CD4-positive, alpha-beta T cell treated with Interleukin-2 at 100 ng/mL for 4 hours (primary cell): ENCODE data around the gene CASKIN2.
"Not testable (repeated sequence)": the region's sequence is repeated elsewhere in the genome, so short reads cannot be mapped to it uniquely, and the experiment has no call there.

Source experiments
- DNase-seq: peaks from one replicate; pipeline ENCODE4 v3.0.0-alpha.2; 2020; ENCODE audit warnings: low spot score

CASKIN2 gene

GRCh38 chr17:75521290-75521689 is 6.0 kb upstream of the CASKIN2 start:
- no peak for DNase-seq

- DNase-seq: not testable (repeated sequence)
Measured at GRCh38 chr17:75520413-75520812, 5.1 kb upstream of the CASKIN2 start.

- no peak for DNase-seq
Measured at GRCh38 chr17:75518983-75519537, 3.7 kb upstream of the CASKIN2 start.

- peak; percentile 55 for DNase-seq
Measured at GRCh38 chr17:75518201-75518600, 2.9 kb upstream of the CASKIN2 start.

GRCh38 chr17:75517297-75517865 is 2.0 kb upstream of the CASKIN2 start:
- DNase-seq: peak; percentile 31

- peak; percentile 4 for DNase-seq
Measured at GRCh38 chr17:75516619-75517296, 1.4 kb upstream of the CASKIN2 start.

GRCh38 chr17:75516255-75516618 is 900 bp upstream of the CASKIN2 start, which contains the start of gene TSEN54:
TSEN54 (plus strand) TSS chr17:75516528; CDS start chr17:75516561, 33 bp downstream.
- DNase-seq: peak; percentile 94

- no peak for DNase-seq
Measured at GRCh38 chr17:75514919-75515495, 330 bp downstream of the CASKIN2 start.

GRCh38 chr17:75514299-75514918 is 928 bp downstream of the CASKIN2 start:
- no peak for DNase-seq

GRCh38 chr17:75513641-75514000 is 1.7 kb downstream of the CASKIN2 start:
- no peak for DNase-seq

GRCh38 chr17:75512926-75513640 is 2.3 kb downstream of the CASKIN2 start:
- DNase-seq: no peak

GRCh38 chr17:75511610-75512575 is 3.4 kb downstream of the CASKIN2 start:
- DNase-seq: no peak

GRCh38 chr17:75511270-75511609 is 4.1 kb downstream of the CASKIN2 start:
- DNase-seq: no peak

GRCh38 chr17:75509528-75510258 is 5.6 kb downstream of the CASKIN2 start:
- DNase-seq: no peak

- no peak for DNase-seq
Measured at GRCh38 chr17:75508931-75509361, 6.4 kb downstream of the CASKIN2 start.

GRCh38 chr17:75507733-75508719 is 7.3 kb downstream of the CASKIN2 start:
- no peak for DNase-seq

- no peak for DNase-seq
Measured at GRCh38 chr17:75506888-75507287, 8.4 kb downstream of the CASKIN2 start.

- no peak for DNase-seq
Measured at GRCh38 chr17:75506134-75506533, 9.2 kb downstream of the CASKIN2 start.

GRCh38 chr17:75505640-75506039 is 9.7 kb downstream of the CASKIN2 start:
- DNase-seq: no peak
